HepG2 (cell line): ENCODE measurements around the gene RIIAD1. TPM values are rescaled to one million over a fixed set of nuclear protein-coding genes. Genes with fewer than 3 reads are reported as not detected.

Source experiments
- ARID2 ChIP-seq: sonication (generic); formaldehyde crosslinking; IDR thresholded peaks from 2 replicates; pipeline ENCODE4 v1.8.1; 2022; ENCODE audit warnings: mild to moderate bottlenecking, missing genetic modification reagents, borderline replicate concordance
- ARNTL ChIP-seq: sonication (generic); formaldehyde crosslinking; IDR thresholded peaks from 2 replicates; pipeline ENCODE4 v1.4.0; 2020; ENCODE audit warnings: mild to moderate bottlenecking, missing genetic modification reagents
- FOXA1 ChIP-seq, 2 experiments: fragments of 450-650 bp in 1 of 2; sonication (generic) in 1 of 2; formaldehyde crosslinking in 1 of 2; IDR thresholded peaks; 2 replicates each; pipeline versions ENCODE4 v1.4.0 to v1.6.1; 2016 to 2020; ENCODE audit warnings: missing genetic modification reagents in 1 of 2
- FOXA3 ChIP-seq: IDR thresholded peaks from 2 replicates; pipeline ENCODE4 v1.6.1; 2016; ENCODE audit warnings: missing genetic modification reagents, missing compliant biosample characterization
- MED1 ChIP-seq: sonication (generic); formaldehyde crosslinking; IDR thresholded peaks from 2 replicates; pipeline ENCODE4 v1.4.0; 2020; ENCODE audit warnings: missing genetic modification reagents
- TRIM24 ChIP-seq: sonication (generic); formaldehyde crosslinking; IDR thresholded peaks from 2 replicates; pipeline ENCODE4 v1.8.0; 2022; ENCODE audit warnings: mild to moderate bottlenecking, missing genetic modification reagents
- U2AF2 ChIP-seq: fragments of 200-400 bp; formaldehyde crosslinking; IDR thresholded peaks from 2 replicates; pipeline ENCODE4 v1.6.1; 2017; ENCODE audit warnings: low read depth, mild to moderate bottlenecking, low read length
- ZFYVE20 ChIP-seq: sonication (generic); formaldehyde crosslinking; IDR thresholded peaks from 2 replicates; pipeline ENCODE4 v1.8.0; 2023; ENCODE audit warnings: low read depth, mild to moderate bottlenecking, moderate library complexity, missing genetic modification reagents, borderline replicate concordance
- ZNF12 ChIP-seq: sonication (generic); formaldehyde crosslinking; IDR thresholded peaks from 2 replicates; pipeline ENCODE4 v1.5.0; 2020; ENCODE audit warnings: missing genetic modification reagents
- ZNF17 ChIP-seq: sonication (generic); formaldehyde crosslinking; IDR thresholded peaks from 2 replicates; pipeline ENCODE4 v1.5.0; 2020; ENCODE audit warnings: mild to moderate bottlenecking, missing genetic modification reagents
- ZNF180 ChIP-seq: sonication (generic); formaldehyde crosslinking; IDR thresholded peaks from 2 replicates; pipeline ENCODE4 v1.4.0; 2020; ENCODE audit warnings: low read depth, missing genetic modification reagents, borderline replicate concordance
- ZNF460 ChIP-seq: sonication (generic); formaldehyde crosslinking; IDR thresholded peaks from 2 replicates; pipeline ENCODE4 v1.5.1; 2020; ENCODE audit warnings: missing genetic modification reagents, mild to moderate bottlenecking, borderline replicate concordance
- ZNF687 ChIP-seq: sonication (generic); formaldehyde crosslinking; IDR thresholded peaks from 2 replicates; pipeline ENCODE4 v1.5.1; 2020; ENCODE audit warnings: mild to moderate bottlenecking, missing genetic modification reagents, moderate library complexity
- polyA plus RNA-seq, 8 experiments: library from polyadenylated mRNA; depleted of rRNA in 3 of 8; stranded (reverse) in 7 of 8; unstranded in 1 of 8; fragments of >200 nt; fragmentation: Illumina TruSeq in 4 of 8; extraction: Trizol in 4 of 8; gene quantifications; 2 replicates each; pipeline versions ENCODE4 v1.2.1 to v1.2.3, GENCODE V29; 2011 to 2016; ENCODE audit warnings: low read depth in 4 of 8, missing spikeins in 1 of 8, mixed read lengths in 1 of 8; ENCODE audit not compliant: insufficient read depth in 1 of 8
- total RNA-seq, 5 experiments: library from RNA; depleted of rRNA; stranded (reverse); fragments of >200 nt; fragmentation: Illumina TruSeq; extraction: Trizol; gene quantifications; 2 replicates each; pipeline ENCODE4 v1.2.3, GENCODE V29; 2016; ENCODE audit warnings: low read depth in 1 of 5
- TF ChIP-seq, protein P1 (sequence below): sonication (generic); formaldehyde crosslinking; IDR thresholded peaks from 2 replicates; pipeline ENCODE4 v1.4.0; 2020; ENCODE audit warnings: missing genetic modification reagents
- TF ChIP-seq, protein P2 (sequence below), 2 experiments: sonication (generic) in 1 of 2; formaldehyde crosslinking in 1 of 2; IDR thresholded peaks; 2 replicates each; pipeline versions ENCODE4 v1.4.0 to v1.6.1; 2016 to 2020; ENCODE audit warnings: borderline replicate concordance in 1 of 2, low read depth in 1 of 2, mild to moderate bottlenecking in 1 of 2, missing genetic modification reagents in 1 of 2
- TF ChIP-seq, protein P3 (sequence below): sonication (generic); formaldehyde crosslinking; IDR thresholded peaks from 2 replicates; pipeline ENCODE4 v1.5.1; 2020; ENCODE audit warnings: missing genetic modification reagents, mild to moderate bottlenecking, borderline replicate concordance

Gene RIIAD1
- total and polyA plus RNA-seq, 2 of the 13 experiments (the other 11 are each of a cell fraction or from before 2014, with no cell fraction given): not detected

DNA sequence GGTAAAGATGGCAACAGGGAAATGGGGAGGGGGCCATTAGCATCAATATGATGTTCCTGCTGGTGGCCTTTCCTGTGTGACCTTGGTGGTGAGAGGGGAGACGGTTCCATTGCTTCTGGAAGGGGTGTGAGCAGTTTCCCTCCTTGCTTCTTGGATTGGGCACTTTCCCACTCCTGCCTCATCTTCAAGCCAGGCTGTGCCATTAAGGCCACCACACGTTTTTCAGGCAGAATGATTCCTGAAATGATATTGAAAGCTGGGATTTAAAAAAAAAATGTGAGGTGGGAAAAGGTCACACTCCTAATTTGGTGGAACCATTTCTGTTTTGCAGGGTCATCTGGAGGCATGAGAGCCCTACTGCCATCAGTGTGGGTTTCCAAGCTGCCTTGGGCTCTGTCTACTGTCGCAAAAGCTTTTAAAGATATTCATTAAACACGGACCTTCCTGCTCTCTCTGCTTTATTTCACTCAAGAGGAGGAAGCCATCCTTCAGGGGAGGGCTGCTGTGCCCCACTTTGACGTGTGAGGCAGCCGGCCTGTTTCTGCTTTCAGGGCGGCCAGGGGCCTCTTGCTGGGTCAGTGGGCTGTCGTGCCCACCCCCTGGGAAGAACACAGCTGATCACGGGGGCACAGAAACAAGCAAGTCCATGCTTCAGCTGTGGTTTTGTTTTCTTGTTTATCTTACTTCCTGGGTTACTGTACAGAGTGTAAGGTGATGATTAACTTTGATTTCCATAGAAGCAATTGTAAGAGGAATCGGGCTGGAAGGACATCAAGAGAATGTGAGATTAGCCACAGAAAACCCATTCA lies 8.0 kb downstream of the RIIAD1 start (continued):
- TF ChIP-seq ZNF687 (CRISPR knock-in tag) (peak; percentile 35; the same call in 1 of the 2 replicates), ARNTL (CRISPR knock-in tag) (no peak), ARID2 (CRISPR knock-in tag) (no peak), TRIM24 (CRISPR knock-in tag) (no peak), MED1 (CRISPR knock-in tag) (no peak; the same call in 1 of the 2 replicates), ZNF180 (no peak), ZNF12 (CRISPR knock-in tag) (no peak), U2AF2 (no peak), FOXA1 (IDR thresholded peaks at IDR 0.05) (no peak), FOXA1 (CRISPR knock-in tag; IDR thresholded peaks at IDR 0.05) (no peak), ZFYVE20 (CRISPR knock-in tag) (no peak), FOXA3 (CRISPR knock-in tag) (peak; percentile 33; the same call in 1 of the 2 replicates), ZNF460 (CRISPR knock-in tag) (no peak), ZNF17 (CRISPR knock-in tag) (no peak)
- TF ChIP-seq, protein P1, sequence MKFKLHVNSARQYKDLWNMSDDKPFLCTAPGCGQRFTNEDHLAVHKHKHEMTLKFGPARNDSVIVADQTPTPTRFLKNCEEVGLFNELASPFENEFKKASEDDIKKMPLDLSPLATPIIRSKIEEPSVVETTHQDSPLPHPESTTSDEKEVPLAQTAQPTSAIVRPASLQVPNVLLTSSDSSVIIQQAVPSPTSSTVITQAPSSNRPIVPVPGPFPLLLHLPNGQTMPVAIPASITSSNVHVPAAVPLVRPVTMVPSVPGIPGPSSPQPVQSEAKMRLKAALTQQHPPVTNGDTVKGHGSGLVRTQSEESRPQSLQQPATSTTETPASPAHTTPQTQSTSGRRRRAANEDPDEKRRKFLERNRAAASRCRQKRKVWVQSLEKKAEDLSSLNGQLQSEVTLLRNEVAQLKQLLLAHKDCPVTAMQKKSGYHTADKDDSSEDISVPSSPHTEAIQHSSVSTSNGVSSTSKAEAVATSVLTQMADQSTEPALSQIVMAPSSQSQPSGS: no peak
- TF ChIP-seq, protein P2, sequence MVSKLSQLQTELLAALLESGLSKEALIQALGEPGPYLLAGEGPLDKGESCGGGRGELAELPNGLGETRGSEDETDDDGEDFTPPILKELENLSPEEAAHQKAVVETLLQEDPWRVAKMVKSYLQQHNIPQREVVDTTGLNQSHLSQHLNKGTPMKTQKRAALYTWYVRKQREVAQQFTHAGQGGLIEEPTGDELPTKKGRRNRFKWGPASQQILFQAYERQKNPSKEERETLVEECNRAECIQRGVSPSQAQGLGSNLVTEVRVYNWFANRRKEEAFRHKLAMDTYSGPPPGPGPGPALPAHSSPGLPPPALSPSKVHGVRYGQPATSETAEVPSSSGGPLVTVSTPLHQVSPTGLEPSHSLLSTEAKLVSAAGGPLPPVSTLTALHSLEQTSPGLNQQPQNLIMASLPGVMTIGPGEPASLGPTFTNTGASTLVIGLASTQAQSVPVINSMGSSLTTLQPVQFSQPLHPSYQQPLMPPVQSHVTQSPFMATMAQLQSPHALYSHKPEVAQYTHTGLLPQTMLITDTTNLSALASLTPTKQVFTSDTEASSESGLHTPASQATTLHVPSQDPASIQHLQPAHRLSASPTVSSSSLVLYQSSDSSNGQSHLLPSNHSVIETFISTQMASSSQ (IDR thresholded peaks at IDR 0.05; ENCODE audit: low read depth): peak; percentile 64
- TF ChIP-seq, protein P2 (CRISPR knock-in tag; IDR thresholded peaks at IDR 0.05; ENCODE audit: borderline replicate concordance): peak; percentile 65; the same call in 1 of the 2 replicates
- TF ChIP-seq, protein P3, sequence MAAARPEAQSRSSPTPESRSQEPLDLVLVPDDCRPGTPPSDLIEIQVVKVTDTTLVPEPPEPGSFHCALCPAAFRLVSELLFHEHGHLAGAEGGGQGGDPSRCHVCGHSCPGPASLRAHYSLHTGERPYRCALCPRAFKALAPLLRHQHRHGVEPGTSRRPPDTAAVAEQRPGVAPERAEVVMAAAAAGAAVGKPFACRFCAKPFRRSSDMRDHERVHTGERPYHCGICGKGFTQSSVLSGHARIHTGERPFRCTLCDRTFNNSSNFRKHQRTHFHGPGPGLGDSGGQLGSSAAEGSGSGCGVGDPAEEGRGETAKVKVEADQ (CRISPR knock-in tag): no peak
